ENCODE results near the gene KRT16.

GRCh38 chr17:41631025-41631897, 18.7 kb upstream of the KRT16 start:
- no peak for TF ChIP-seq POLR2A (IDR thresholded peaks at IDR 0.05)
- TF ChIP-seq, protein P1, sequence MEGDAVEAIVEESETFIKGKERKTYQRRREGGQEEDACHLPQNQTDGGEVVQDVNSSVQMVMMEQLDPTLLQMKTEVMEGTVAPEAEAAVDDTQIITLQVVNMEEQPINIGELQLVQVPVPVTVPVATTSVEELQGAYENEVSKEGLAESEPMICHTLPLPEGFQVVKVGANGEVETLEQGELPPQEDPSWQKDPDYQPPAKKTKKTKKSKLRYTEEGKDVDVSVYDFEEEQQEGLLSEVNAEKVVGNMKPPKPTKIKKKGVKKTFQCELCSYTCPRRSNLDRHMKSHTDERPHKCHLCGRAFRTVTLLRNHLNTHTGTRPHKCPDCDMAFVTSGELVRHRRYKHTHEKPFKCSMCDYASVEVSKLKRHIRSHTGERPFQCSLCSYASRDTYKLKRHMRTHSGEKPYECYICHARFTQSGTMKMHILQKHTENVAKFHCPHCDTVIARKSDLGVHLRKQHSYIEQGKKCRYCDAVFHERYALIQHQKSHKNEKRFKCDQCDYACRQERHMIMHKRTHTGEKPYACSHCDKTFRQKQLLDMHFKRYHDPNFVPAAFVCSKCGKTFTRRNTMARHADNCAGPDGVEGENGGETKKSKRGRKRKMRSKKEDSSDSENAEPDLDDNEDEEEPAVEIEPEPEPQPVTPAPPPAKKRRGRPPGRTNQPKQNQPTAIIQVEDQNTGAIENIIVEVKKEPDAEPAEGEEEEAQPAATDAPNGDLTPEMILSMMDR (IDR thresholded peaks at IDR 0.05) = no peak
- TF ChIP-seq EP300 (IDR thresholded peaks at IDR 0.05) = no peak
